Choroid plexus epithelial cell (primary cell): ENCODE results near the gene ELFN1.

Experiments
- DNase-seq: peaks from one replicate; pipeline ENCODE4 v3.0.0-alpha.2; 2010; ENCODE audit warnings: low read depth
- H3K4me3 ChIP-seq: 2 replicates; pipeline ENCODE4 v1.5.1; 2011; ENCODE audit warnings: low read depth, mild to moderate bottlenecking, control low read depth, low read length, moderate library complexity
- CTCF ChIP-seq: conservative IDR thresholded peaks from 2 replicates; pipeline ENCODE4 v1.5.1; 2011; ENCODE audit warnings: low read depth, mild to moderate bottlenecking, control low read depth, inconsistent platforms, low read length, moderate library complexity

ELFN1 gene

DNA sequence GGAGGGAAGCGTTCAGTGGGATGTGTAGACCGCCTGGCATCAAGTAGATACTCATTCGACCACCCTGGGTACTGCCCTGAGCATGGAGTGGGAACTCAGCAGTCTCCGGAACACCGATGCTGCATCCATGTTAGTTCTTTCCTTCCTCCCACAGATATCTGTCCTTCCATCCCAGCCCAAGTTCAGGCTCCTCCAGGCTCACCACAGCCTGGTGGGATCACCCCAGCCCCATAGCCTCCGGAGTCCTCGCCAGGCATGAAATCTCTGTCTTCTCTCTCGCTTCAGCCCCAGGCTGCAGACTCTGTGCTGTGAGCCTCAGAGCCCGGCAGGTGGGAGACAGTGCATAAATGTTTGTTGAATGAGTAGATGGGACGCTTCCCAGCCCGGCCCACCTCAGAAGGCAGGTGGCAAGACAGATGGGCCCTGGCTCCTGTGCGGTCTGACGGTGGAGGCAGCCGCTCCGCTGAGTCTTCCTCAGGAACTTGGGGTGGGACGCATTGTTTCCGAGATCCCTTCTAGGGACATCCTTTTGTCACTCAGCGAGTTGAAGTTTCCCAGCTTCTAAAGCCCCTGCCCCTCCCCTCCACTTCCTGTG, 42.9 kb downstream of the ELFN1 start:
- TF ChIP-seq CTCF = no peak
- no peak for DNase-seq
- H3K4me3 ChIP-seq = no peak overlapping the region

DNA sequence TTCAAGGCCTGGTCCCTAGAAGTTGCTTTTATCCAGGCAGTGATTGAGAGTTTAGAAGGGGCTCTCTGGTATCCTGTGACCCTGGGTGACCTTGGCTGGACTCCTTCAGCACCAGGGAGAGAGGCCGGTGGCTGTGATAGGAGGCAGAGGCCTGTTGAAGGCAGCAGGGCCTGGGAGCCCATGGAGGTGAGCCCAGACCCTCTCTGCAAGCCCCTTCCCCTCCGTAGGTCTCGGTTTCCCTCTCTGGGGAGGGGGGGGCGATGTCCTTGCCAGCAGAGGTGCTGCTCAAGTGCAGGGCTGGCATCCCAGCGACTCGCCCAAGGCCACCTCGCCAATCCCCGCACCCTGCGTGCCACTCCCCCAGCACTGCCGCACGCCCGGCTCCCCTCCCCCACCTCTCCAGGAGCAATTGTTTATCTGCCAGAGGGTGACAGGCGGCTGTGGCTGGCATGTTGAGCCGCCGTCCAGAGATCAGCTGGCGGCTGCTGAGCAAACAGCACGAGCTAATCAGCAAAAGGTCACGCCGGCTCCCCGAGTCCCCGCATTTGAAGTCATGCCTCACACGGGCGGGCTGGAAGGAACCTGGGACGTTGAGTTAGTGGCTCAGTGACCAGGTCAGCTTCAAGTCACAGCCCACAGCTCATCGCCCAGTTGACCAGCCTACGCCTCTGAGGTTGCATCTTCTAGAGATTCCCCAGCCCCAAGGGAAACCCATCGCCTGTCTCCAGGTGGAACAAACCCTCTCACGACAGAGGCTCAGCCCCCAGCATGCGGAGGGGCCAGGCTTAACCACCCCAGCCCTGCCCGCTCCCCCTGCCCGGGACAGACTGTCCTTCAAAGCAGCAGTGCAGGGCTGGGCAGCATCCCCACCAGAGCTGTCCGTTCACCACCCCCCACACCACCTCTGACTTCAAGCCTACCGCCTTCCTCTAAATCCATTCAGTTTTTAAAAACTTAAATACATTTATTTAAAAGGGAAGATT, 43.7 kb downstream of the ELFN1 start:
- no peak overlapping the region for H3K4me3 ChIP-seq
- no peak for TF ChIP-seq CTCF
- DNase-seq = no peak

DNA sequence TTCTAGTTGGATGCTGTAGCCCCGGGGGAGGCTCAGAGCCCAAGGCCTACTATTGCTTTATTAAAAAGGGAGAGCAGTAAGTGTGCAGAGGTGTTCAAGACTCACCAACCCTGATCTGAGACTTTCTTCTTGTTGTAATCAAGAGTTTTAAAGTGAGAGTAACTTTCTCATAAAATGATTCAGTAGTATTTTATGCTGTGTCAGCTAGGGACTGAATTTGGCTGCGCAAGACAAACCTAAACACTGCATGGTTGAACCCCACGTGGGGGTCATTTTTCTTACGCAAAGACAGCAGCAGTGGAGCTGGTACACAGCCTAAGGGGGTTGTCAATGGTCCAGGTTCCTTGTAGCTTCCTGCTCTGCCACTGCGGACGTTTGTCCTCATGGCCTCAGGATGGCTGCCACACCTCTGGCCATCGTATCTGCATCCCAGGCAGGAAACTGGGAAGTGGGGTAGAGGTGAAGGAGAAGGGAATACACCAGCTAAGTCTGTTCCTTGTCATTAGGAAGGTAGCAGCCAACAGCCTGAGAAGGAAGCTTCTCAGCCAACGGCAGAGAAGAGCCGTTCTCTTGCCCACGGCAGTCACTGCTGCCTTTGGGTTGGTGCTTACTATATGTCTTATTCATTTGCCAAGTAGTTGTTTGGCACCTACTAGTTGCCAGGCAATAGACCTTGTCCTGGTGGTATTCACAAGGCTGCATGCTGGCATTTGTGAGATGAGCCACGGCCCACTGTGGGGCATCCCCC, 44.7 kb downstream of the ELFN1 start:
- no peak for DNase-seq
- H3K4me3 ChIP-seq = no peak overlapping the region
- TF ChIP-seq CTCF = no peak

GRCh38 chr7:1715331-1715625, 45.2 kb downstream of the ELFN1 start:
- TF ChIP-seq CTCF = no peak
- DNase-seq = no peak
- H3K4me3 ChIP-seq = no peak overlapping the region

- H3K4me3 ChIP-seq = no peak overlapping the region
Observed at GRCh38 chr7:1715671-1716074, 45.6 kb downstream of the ELFN1 start.

More at GRCh38 chr7:1715671-1716074, 45.6 kb downstream of the ELFN1 start:
- DNase-seq = no peak
- TF ChIP-seq CTCF = no peak
